HepG2 (cell line): ENCODE measurements around the gene SHANK3.

ENCODE experiments used
- FOXK2 ChIP-seq: fragments of 450-650 bp; IDR thresholded peaks from 2 replicates; pipeline ENCODE4 v1.6.1; 2016
- HNRNPL ChIP-seq: fragments of 200-400 bp; formaldehyde crosslinking; IDR thresholded peaks from 2 replicates; pipeline ENCODE4 v1.6.1; 2017; ENCODE audit warnings: mild to moderate bottlenecking, low read depth, low read length
- POLR2A ChIP-seq, 2 experiments: IDR thresholded peaks; 2 replicates each; pipeline ENCODE4 v1.6.1; 2011; ENCODE audit warnings: low read depth in 2 of 2, low read length in 2 of 2, mild to moderate bottlenecking in 1 of 2, moderate library complexity in 1 of 2; ENCODE audit not compliant: insufficient read depth in 1 of 2
- SMAD1 ChIP-seq: sonication (generic); formaldehyde crosslinking; IDR thresholded peaks from 2 replicates; pipeline ENCODE4 v1.4.0; 2020; ENCODE audit warnings: missing genetic modification reagents, low read depth, mild to moderate bottlenecking, borderline replicate concordance
- ZKSCAN8 ChIP-seq: IDR thresholded peaks from 2 replicates; pipeline ENCODE4 v1.6.1; 2016; ENCODE audit warnings: borderline replicate concordance, missing genetic modification reagents, missing compliant biosample characterization
- ZNF329 ChIP-seq: sonication (generic); formaldehyde crosslinking; IDR thresholded peaks from 2 replicates; pipeline ENCODE4 v1.9.0; 2021; ENCODE audit warnings: low read depth, mild to moderate bottlenecking, missing genetic modification reagents
- TF ChIP-seq, protein P1 (sequence below): sonication (generic); formaldehyde crosslinking; IDR thresholded peaks from 2 replicates; pipeline ENCODE4 v1.4.0; 2020; ENCODE audit warnings: missing genetic modification reagents
- TF ChIP-seq, protein P2 (sequence below), 2 experiments: sonication (generic) in 1 of 2; formaldehyde crosslinking in 1 of 2; IDR thresholded peaks; 2 replicates each; pipeline versions ENCODE4 v1.4.0 to v1.6.1; 2016 to 2020; ENCODE audit warnings: borderline replicate concordance in 1 of 2, low read depth in 1 of 2, mild to moderate bottlenecking in 1 of 2, missing genetic modification reagents in 1 of 2
- TF ChIP-seq, protein P3 (sequence below): sonication (generic); formaldehyde crosslinking; IDR thresholded peaks from 2 replicates; pipeline ENCODE4 v1.4.0; 2020; ENCODE audit warnings: missing genetic modification reagents, low read depth, mild to moderate bottlenecking, borderline replicate concordance
- TF ChIP-seq, protein P4 (sequence below): sonication (generic); formaldehyde crosslinking; IDR thresholded peaks from 2 replicates; pipeline ENCODE4 v1.5.0; 2020; ENCODE audit warnings: mild to moderate bottlenecking, missing genetic modification reagents, moderate library complexity
- TF ChIP-seq, protein P5 (sequence below): sonication (generic); formaldehyde crosslinking; IDR thresholded peaks from 2 replicates; pipeline ENCODE4 v1.8.1; 2023; ENCODE audit warnings: mild to moderate bottlenecking, missing genetic modification reagents, borderline replicate concordance

DNA sequence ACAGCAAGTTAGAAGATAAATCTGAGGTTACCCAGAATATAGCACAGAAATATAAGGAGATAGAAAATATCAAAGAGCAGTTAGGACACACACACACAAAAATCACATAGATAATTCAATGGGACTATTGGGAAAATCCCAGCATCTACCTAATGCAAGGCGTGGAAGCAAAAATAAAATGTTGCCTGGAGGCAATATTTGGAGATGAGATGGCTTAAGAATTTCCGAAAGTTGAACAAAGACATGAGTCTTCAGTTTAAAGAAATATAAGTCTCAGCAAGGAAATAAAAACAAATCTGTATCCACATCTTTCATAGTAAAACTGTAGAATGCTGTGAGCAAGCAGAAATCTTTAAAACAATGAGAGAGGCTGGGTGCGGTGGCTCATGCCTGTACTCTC, 35.9 kb downstream of the SHANK3 start:
- TF ChIP-seq, protein P1, sequence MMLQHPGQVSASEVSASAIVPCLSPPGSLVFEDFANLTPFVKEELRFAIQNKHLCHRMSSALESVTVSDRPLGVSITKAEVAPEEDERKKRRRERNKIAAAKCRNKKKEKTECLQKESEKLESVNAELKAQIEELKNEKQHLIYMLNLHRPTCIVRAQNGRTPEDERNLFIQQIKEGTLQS (CRISPR knock-in tag): no peak
- TF ChIP-seq ZNF329 (no peak), SMAD1 (CRISPR knock-in tag) (no peak), HNRNPL (no peak), ZKSCAN8 (CRISPR knock-in tag) (no peak), FOXK2 (no peak), POLR2A (IDR thresholded peaks at IDR 0.05; ENCODE audit: insufficient read depth in 1 of 2, low read depth in 2 of 2, low read length in 2 of 2) (no peak)
- TF ChIP-seq, protein P2, sequence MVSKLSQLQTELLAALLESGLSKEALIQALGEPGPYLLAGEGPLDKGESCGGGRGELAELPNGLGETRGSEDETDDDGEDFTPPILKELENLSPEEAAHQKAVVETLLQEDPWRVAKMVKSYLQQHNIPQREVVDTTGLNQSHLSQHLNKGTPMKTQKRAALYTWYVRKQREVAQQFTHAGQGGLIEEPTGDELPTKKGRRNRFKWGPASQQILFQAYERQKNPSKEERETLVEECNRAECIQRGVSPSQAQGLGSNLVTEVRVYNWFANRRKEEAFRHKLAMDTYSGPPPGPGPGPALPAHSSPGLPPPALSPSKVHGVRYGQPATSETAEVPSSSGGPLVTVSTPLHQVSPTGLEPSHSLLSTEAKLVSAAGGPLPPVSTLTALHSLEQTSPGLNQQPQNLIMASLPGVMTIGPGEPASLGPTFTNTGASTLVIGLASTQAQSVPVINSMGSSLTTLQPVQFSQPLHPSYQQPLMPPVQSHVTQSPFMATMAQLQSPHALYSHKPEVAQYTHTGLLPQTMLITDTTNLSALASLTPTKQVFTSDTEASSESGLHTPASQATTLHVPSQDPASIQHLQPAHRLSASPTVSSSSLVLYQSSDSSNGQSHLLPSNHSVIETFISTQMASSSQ (IDR thresholded peaks at IDR 0.05; ENCODE audit: low read depth): no peak
- TF ChIP-seq, protein P2 (CRISPR knock-in tag; IDR thresholded peaks at IDR 0.05; ENCODE audit: borderline replicate concordance): no peak
- TF ChIP-seq, protein P3, sequence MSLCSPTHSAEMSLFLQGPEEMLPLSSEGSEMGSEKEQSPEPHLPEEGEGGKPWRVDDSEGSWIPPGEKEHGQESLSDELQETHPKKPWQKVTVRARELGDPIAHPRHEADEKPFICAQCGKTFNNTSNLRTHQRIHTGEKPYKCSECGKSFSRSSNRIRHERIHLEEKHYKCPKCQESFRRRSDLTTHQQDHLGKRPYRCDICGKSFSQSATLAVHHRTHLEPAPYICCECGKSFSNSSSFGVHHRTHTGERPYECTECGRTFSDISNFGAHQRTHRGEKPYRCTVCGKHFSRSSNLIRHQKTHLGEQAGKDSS (CRISPR knock-in tag): no peak
- TF ChIP-seq, protein P4, sequence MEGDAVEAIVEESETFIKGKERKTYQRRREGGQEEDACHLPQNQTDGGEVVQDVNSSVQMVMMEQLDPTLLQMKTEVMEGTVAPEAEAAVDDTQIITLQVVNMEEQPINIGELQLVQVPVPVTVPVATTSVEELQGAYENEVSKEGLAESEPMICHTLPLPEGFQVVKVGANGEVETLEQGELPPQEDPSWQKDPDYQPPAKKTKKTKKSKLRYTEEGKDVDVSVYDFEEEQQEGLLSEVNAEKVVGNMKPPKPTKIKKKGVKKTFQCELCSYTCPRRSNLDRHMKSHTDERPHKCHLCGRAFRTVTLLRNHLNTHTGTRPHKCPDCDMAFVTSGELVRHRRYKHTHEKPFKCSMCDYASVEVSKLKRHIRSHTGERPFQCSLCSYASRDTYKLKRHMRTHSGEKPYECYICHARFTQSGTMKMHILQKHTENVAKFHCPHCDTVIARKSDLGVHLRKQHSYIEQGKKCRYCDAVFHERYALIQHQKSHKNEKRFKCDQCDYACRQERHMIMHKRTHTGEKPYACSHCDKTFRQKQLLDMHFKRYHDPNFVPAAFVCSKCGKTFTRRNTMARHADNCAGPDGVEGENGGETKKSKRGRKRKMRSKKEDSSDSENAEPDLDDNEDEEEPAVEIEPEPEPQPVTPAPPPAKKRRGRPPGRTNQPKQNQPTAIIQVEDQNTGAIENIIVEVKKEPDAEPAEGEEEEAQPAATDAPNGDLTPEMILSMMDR (CRISPR knock-in tag): no peak
- TF ChIP-seq, protein P5, sequence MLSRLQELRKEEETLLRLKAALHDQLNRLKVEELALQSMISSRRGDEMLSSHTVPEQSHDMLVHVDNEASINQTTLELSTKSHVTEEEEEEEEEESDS (CRISPR knock-in tag): no peak
